KOPT-K1 (cell line): ENCODE measurements around the gene CEP131.

Experiments used
- H3K27ac ChIP-seq: fragments of 200-600 bp; sonication (generic); 2 replicates; pipeline ENCODE4 v1.5.1; 2016; ENCODE audit warnings: antibody characterized with exemption, mild to moderate bottlenecking, low read depth, low read length; ENCODE audit not compliant: poor library complexity, severe bottlenecking
- H3K36me3 ChIP-seq: fragments of 200-600 bp; sonication (generic); 2 replicates; pipeline ENCODE4 v1.5.1; 2017; ENCODE audit warnings: antibody characterized with exemption, mild to moderate bottlenecking, low read length, moderate library complexity; ENCODE audit not compliant: insufficient read depth
- H3K9me3 ChIP-seq: fragments of 200-600 bp; sonication (generic); 2 replicates; pipeline ENCODE4 v1.5.1; 2017; ENCODE audit warnings: antibody characterized with exemption, low read length, mild to moderate bottlenecking; ENCODE audit not compliant: insufficient read depth, poor library complexity, severe bottlenecking

CEP131 gene

DNA sequence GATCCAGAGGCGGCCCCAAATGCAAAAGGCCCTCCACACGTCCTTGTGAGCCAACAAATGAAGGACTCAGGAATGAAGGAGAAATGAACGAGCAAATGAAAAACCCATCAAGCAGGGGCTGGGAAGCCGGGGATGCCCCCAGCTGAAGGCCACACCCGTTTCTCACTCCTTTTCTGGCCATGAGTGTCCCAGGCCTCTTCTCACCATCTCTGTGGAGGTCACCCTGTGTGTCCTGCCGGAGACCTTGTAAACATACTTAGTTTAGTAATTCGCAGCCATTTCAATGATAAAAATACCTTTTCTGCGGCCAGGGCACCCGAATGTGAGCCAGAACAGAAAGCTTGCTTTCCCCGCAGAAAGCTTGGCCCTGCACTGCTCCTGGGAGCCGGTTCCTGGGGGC lies 35.6 kb downstream of the CEP131 start:
- Histone ChIP-seq H3K36me3 (peaks cover 29% of the 10 kb centered on the region; the same call in 1 of the 2 replicates), H3K9me3 (no peaks in the 10 kb centered on the region), H3K27ac (no peak overlapping the region)

GRCh38 chr17:81186203-81186602 lies 36.6 kb downstream of the CEP131 start:
- no peak overlapping the region for H3K27ac ChIP-seq
- H3K36me3 ChIP-seq = peaks cover 27% of the 10 kb centered on the region; the same call in 1 of the 2 replicates
- no peaks in the 10 kb centered on the region for H3K9me3 ChIP-seq

DNA sequence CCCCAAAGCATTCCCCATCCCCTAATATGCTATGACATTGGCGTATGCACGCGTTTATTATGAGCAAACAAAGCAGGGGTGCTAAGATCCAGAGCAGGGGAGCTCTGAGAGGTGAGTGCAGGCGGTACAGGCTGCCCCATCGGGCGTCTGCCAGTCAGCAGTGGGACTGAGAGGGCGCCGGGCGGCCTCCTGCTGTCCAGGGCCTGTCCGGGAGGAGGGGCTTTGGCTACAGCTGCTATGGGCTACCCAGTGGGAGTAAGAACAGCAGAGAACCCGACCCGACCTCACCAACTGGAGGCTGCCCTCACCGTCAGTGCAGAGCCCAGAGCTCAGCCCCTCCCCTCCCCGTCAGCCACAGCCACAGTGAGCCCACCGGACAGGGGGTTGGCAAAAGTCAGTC lies 38.2 kb downstream of the CEP131 start:
- H3K9me3 ChIP-seq = no peaks in the 10 kb centered on the region
- no peak overlapping the region for H3K27ac ChIP-seq
- H3K36me3 ChIP-seq = peaks cover 10% of the 10 kb centered on the region; the same call in 1 of the 2 replicates

DNA sequence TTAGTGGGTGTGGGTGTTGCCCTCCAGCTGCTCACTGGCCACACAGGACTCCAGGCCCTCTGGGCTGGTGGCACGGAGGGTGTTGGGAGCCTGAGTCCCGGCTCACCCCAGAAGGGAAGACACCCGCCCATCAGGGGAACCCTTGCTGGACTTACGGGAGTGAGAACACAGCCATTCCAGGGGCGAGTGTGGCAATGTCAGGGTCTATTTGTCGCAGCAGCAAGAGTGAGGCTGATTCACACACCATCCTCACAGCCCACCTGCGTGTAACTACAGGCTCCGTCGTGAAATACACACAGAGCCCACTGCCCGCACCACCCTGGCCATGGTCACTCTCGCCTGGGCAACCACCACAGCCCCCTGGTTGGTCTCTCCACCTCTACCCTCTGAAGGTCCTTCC lies 39.0 kb downstream of the CEP131 start:
- Histone ChIP-seq H3K9me3 (no peaks in the 10 kb centered on the region), H3K36me3 (peaks cover 3% of the 10 kb centered on the region; the same call in 1 of the 2 replicates), H3K27ac (no peak overlapping the region)

DNA sequence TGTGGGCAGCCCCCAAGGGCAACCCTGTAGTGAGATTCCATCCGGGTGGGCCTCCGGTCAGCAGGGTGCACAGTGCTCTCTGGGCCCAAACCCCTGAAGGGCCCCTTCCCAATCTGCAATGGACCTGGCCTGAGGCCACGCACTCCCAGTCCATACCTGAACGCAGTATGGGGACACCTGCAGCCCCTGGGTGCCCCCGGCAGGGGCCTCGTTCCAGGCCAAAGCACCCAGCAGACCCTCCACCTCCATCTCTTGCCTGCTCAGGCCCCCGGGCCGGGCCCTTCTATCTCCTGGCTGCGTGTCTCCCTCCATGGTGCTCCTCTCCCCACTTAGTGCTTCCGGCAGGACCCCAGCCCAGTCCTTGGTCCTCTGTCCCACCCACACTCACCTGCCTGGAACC lies 39.4 kb downstream of the CEP131 start:
- no peaks in the 10 kb centered on the region for H3K36me3 ChIP-seq
- no peak overlapping the region for H3K27ac ChIP-seq
- no peaks in the 10 kb centered on the region for H3K9me3 ChIP-seq

DNA sequence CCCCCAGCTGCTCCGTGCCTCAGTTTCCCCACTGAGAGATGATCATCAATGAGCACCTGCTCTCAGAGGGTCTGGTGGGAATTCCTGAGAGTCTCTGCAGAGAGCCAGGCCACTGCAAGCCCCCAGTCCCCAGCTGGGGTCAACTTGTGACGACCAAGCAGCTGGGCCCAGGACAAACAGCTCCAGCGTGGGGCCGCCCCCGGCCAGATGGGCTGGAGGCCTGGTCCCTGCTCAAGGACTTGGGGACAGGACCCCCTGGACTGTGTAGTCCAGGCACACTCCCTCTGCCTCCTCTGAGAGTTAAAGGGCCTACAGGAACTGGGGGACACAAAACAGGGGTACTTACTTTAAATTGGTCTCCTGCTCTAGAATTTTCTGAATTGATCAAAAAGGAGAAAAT lies 40.2 kb downstream of the CEP131 start:
- Histone ChIP-seq H3K9me3 (no peaks in the 10 kb centered on the region), H3K36me3 (no peaks in the 10 kb centered on the region), H3K27ac (no peak overlapping the region)

- no peaks in the 10 kb centered on the region for H3K9me3 ChIP-seq
- H3K36me3 ChIP-seq = no peaks in the 10 kb centered on the region
These were observed 41.0 kb downstream of the CEP131 start for GRCh38 chr17:81181811-81182185.

DNA sequence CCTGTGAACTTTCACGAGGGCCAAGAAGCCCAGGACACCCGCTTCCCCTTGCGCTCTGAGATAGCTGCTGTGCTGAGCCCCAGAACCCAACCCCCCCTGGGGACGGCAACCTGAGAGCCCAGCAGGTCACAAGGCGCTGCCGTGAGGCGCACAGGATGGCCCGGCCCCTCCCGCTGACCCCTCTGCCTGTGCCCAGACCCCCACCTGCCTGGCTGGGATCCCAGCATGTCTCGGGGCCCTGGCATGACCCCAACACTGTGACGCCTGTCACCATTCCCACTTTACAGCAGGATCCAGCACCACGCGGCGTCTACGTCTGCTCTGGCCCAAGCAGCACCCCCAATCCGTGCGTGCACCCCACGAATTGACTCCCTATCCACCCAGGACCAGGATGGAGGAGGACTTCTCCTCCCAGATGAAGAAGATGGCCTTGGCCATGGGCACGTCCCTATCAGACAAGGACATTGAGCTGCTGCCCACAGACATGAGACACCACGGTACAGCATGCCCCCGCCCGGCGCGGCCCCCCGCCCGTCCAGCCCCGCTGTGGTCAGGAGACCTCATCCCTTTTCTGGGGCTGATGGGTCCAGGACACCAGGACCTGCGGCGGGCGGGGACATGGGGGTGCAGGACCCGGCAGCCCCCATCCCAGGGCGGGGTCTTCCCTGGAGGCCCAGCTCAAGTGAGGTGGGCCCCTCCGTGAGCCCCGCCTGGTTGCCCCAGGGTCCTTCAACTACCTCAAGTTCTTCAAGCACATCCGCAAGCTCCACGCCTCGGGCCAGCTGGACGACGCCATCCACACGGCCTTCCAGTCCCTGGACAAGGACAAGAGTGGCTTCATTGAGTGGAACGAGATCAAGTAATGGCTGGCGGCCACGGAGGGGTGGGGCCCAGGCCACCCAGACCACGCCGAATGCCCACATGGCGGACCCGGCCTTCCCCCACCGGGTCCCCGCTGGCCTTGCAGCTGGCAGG lies 41.6 kb downstream of the CEP131 start:
- H3K9me3 ChIP-seq = no peaks in the 10 kb centered on the region
- H3K36me3 ChIP-seq = no peaks in the 10 kb centered on the region
- H3K27ac ChIP-seq = no peak overlapping the region

More at GRCh38 chr17:81181811-81182185, 41.0 kb downstream of the CEP131 start:
- H3K27ac ChIP-seq = no peak overlapping the region

- Histone ChIP-seq H3K27ac (no peak overlapping the region), H3K9me3 (peaks cover 6% of the 10 kb centered on the region), H3K36me3 (no peaks in the 10 kb centered on the region)
These were observed 42.9 kb downstream of the CEP131 start for GRCh38 chr17:81179861-81180260.

DNA sequence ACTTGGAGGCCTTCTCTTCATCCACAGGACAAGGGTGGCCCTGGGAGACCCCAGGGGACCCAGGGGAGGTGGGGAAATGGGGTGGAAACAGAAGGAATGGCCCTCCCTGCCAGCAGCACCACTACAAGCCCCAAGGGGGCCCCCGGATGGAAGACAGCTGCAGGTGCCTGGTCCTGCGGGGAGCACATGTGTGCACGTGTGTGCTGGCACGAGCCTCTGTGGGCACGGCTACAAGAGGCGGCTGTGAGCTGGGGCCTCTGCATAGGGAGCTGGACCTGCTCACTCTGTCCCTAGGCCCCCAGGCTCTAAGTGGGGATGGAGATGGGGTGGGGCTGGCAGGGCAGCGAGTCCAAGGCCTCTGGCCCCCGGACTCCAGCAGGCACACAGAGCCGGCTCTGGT lies 43.5 kb downstream of the CEP131 start:
- peaks cover 6% of the 10 kb centered on the region for H3K9me3 ChIP-seq
- no peak overlapping the region for H3K27ac ChIP-seq
- H3K36me3 ChIP-seq = no peaks in the 10 kb centered on the region

- H3K27ac ChIP-seq = no peak overlapping the region
- H3K9me3 ChIP-seq = peaks cover 6% of the 10 kb centered on the region
- H3K36me3 ChIP-seq = no peaks in the 10 kb centered on the region
These were observed 44.4 kb downstream of the CEP131 start for GRCh38 chr17:81178136-81179091.

DNA sequence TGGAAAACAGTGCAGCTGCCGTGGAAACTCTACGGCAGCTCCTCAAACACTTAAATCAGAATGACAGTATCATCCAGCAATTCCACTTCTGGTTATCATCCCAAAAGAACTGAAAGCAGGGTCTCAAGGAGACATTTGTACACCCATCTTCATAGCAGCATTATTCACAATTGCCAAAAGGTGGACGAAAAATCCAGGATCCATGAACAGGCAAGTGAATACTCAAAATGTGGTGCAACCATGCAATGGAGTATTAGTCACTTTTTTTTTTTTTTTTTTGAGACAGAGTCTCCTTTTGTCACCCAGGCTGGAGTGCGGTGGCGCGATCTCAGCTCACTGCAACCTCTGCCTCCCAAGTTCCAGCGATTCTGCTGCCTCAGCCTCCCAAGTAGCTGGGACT lies 46.1 kb downstream of the CEP131 start:
- no peak overlapping the region for H3K27ac ChIP-seq
- H3K9me3 ChIP-seq = peaks cover 6% of the 10 kb centered on the region
- H3K36me3 ChIP-seq = no peaks in the 10 kb centered on the region

DNA sequence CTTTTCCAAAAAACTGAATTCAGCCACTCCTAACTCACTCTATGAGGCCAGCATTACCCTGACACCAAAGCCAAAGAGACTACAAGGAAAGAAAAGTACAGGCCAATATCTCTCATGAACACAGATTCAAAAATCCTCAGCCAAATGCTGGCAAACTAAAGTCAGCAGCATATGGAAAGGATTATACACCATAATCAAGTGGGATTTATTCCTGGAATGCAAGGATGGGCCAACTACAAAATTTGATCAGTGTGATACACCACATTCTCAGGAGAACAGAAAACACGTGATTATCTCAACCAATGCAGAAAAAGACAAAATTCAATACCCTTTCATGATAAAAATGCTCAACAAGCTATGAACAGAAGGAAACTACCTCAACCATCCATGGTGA lies 49.0 kb downstream of the CEP131 start:
- peaks cover 6% of the 10 kb centered on the region for H3K9me3 ChIP-seq
- no peaks in the 10 kb centered on the region for H3K36me3 ChIP-seq
- H3K27ac ChIP-seq = no peak overlapping the region

DNA sequence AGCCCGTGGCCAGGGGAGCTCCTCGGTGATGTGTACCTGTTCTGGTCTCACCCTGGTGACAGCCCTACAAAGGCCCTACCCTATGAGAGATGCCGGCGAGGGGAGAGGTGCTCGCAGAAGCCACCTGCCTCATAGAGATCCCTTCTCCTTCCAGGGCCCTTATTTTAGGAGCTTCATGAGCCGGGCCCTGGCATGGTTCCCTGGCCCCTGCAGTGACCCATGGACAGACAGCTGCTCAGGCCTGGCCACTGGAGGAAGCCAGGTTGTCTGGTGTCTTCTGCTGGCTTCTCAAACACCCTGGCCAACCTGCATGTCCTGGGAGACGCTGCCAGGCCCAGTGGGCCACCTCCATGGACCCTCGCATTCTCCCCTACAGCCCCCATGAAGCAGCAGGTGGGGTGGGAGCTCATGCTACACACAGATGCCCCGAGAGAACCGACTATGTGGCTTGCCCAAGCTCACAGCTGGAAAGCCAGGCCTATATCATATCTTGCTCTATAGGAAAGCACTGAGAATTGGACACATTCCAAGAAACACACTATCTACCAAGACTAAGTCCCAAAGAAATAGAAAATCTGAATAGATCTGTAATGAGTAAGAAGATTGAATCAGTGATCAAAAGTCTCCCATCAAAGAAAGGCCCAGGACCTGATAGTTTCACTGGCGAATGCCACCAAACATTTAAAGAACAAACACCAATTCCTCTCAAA lies 49.6 kb downstream of the CEP131 start:
- H3K27ac ChIP-seq = no peak overlapping the region
- peaks cover 6% of the 10 kb centered on the region for H3K9me3 ChIP-seq
- no peaks in the 10 kb centered on the region for H3K36me3 ChIP-seq
